ENCODE data around the gene AGPAT3.
A peak's percentile ranks its signal among the peaks of the same experiment; 100 is the strongest.

Gene AGPAT3

GRCh38 chr21:44006656-44007055 lies 141.6 kb downstream of the AGPAT3 start:
- CTCF ChIA-PET: no interaction called here
- POLR2A ChIA-PET: no interaction called here

DNA sequence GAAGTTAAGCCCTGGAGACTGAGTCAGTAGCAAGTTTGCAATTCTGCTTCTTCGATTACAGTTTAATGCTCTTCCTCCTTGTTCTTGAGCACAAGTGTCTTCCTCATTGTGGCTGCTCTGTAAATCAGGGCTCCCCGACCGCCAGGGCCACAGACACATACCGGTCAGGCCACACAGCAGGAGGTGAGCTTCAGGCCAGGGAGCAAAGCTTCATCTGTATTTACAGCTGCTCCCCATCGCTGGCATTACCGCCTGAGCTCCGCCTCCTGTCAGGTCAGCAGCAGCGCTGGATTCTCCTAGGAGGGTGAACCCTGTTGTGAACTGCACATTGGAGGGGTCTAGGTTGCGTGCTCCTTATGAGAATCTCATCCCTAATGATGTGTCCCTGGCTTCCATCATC lies 145.4 kb downstream of the AGPAT3 start:
- Histone ChIP-seq H3K36me3 (ENCODE audit: control insufficient read depth in 2 of 2, insufficient read depth in 1 of 2, low read length in 2 of 2) (no peaks in the 10 kb centered on the region), H3K4me1 (ENCODE audit: control insufficient read depth, insufficient read depth, low read length) (peaks cover 17% of the 10 kb centered on the region), H3K9me3 (ENCODE audit: control insufficient read depth, insufficient read depth, low read depth, low read length) (no peaks in the 10 kb centered on the region), H3K4me3 (ENCODE audit: low read depth, low read length) (no peak overlapping the region), H3K27ac (ENCODE audit: extremely low read depth, low read depth, low read length) (no peak overlapping the region)
- ChIA-PET POLR2A (interaction anchor here (0.8 to 2.2 kb wide), 3 partner anchors 9 to 233 kb away, joined by 3 to 6 read pairs (median 4); no protein-coding TSS in a partner anchor), CTCF (interaction anchor here (0.6 to 2.1 kb wide), 3 partner anchors 10 to 275 kb away, joined by 3 to 6 read pairs (median 3); no protein-coding TSS in a partner anchor)
- TF ChIP-seq SP7 (tag by site-specific recombination; IDR thresholded peaks at IDR 0.05) (peak; percentile 45), OSR2 (tag by site-specific recombination; IDR thresholded peaks at IDR 0.05) (0 out of 2 replicates have a peak, but pooled peaks have one; percentile 31), ZNF341 (tag by site-specific recombination; IDR thresholded peaks at IDR 0.05; ENCODE audit: low read depth) (peak; percentile 40; the same call in 1 of the 2 replicates), ZNF416 (tag by site-specific recombination; IDR thresholded peaks at IDR 0.05) (no peak), ZIC2 (tag by site-specific recombination; IDR thresholded peaks at IDR 0.05) (peak; percentile 79), ZNF664 (tag by site-specific recombination; IDR thresholded peaks at IDR 0.05) (no peak), GLIS1 (tag by site-specific recombination; IDR thresholded peaks at IDR 0.05) (peak; percentile 39; the same call in 1 of the 2 replicates), ZNF394 (tag by site-specific recombination; IDR thresholded peaks at IDR 0.05; ENCODE audit: borderline replicate concordance) (peak; percentile 45; the same call in 1 of the 2 replicates), ZNF610 (tag by site-specific recombination; IDR thresholded peaks at IDR 0.05; ENCODE audit: borderline replicate concordance) (peak; percentile 100), ZBTB17 (tag by site-specific recombination; IDR thresholded peaks at IDR 0.05) (peak; percentile 50)
- TF ChIP-seq, protein P1, sequence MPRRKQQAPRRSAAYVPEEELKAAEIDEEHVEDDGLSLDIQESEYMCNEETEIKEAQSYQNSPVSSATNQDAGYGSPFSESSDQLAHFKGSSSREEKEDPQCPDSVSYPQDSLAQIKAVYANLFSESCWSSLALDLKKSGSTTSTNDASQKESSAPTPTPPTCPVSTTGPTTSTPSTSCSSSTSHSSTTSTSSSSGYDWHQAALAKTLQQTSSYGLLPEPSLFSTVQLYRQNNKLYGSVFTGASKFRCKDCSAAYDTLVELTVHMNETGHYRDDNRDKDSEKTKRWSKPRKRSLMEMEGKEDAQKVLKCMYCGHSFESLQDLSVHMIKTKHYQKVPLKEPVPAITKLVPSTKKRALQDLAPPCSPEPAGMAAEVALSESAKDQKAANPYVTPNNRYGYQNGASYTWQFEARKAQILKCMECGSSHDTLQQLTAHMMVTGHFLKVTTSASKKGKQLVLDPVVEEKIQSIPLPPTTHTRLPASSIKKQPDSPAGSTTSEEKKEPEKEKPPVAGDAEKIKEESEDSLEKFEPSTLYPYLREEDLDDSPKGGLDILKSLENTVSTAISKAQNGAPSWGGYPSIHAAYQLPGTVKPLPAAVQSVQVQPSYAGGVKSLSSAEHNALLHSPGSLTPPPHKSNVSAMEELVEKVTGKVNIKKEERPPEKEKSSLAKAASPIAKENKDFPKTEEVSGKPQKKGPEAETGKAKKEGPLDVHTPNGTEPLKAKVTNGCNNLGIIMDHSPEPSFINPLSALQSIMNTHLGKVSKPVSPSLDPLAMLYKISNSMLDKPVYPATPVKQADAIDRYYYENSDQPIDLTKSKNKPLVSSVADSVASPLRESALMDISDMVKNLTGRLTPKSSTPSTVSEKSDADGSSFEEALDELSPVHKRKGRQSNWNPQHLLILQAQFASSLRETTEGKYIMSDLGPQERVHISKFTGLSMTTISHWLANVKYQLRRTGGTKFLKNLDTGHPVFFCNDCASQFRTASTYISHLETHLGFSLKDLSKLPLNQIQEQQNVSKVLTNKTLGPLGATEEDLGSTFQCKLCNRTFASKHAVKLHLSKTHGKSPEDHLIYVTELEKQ (tag by site-specific recombination; IDR thresholded peaks at IDR 0.05; ENCODE audit: borderline replicate concordance): no peak

More at GRCh38 chr21:44006656-44007055, 141.6 kb downstream of the AGPAT3 start:
- Histone ChIP-seq H3K27ac (ENCODE audit: extremely low read depth, low read depth, low read length) (no peak overlapping the region), H3K9me3 (ENCODE audit: control insufficient read depth, insufficient read depth, low read depth, low read length) (no peaks in the 10 kb centered on the region), H3K36me3 (ENCODE audit: control insufficient read depth in 2 of 2, insufficient read depth in 1 of 2, low read length in 2 of 2) (no peaks in the 10 kb centered on the region), H3K4me3 (ENCODE audit: low read depth, low read length) (no peak overlapping the region), H3K4me1 (ENCODE audit: control insufficient read depth, insufficient read depth, low read length) (peaks cover 7% of the 10 kb centered on the region)
- no peak for TF ChIP-seq ZNF2 (tag by site-specific recombination; IDR thresholded peaks at IDR 0.05)
- no peak for TF ChIP-seq ZNF585B (tag by site-specific recombination; IDR thresholded peaks at IDR 0.05)

- Histone ChIP-seq H3K9me3 (ENCODE audit: control insufficient read depth, insufficient read depth, low read depth, low read length) (no peaks in the 10 kb centered on the region), H3K36me3 (ENCODE audit: control insufficient read depth in 2 of 2, insufficient read depth in 1 of 2, low read length in 2 of 2) (no peaks in the 10 kb centered on the region), H3K4me3 (ENCODE audit: low read depth, low read length) (peak overlapping the region; percentile 81; the same call in 1 of the 2 replicates), H3K4me1 (ENCODE audit: control insufficient read depth, insufficient read depth, low read length) (peaks cover 21% of the 10 kb centered on the region), H3K27ac (ENCODE audit: extremely low read depth, low read depth, low read length) (peak overlapping the region; percentile 97; the same call in 1 of the 2 replicates)
- ChIA-PET CTCF (interaction anchor here (2.1 kb wide), 1 partner anchor 36 kb away, joined by 6 read pairs; no protein-coding TSS in a partner anchor), POLR2A (interaction anchor here (0.6 to 2.2 kb wide), 6 partner anchors 8 to 234 kb away, joined by 3 to 6 read pairs (median 4); no protein-coding TSS in a partner anchor)
- no peak for TF ChIP-seq YY1 (tag by site-specific recombination; IDR thresholded peaks at IDR 0.05)
- 0 out of 2 replicates have a peak, but pooled peaks have one; percentile 6 for TF ChIP-seq SP3 (tag by site-specific recombination; IDR thresholded peaks at IDR 0.05)
These were observed 146.1 kb downstream of the AGPAT3 start for GRCh38 chr21:44011123-44011522.
